HUDEP-2 (cell line): ENCODE results near the gene SPOCK1.
"Not testable (repeated sequence)": the region's sequence is repeated elsewhere in the genome, so short reads cannot be mapped to it uniquely, and the experiment has no call there.

ENCODE experiments used
- DNase-seq, 76 experiments: peaks; one replicate each; lab custom pipeline; 2025; ENCODE audit not compliant: unreplicated experiment in 76 of 76; lab: John Stamatoyannopoulos, UW

SPOCK1 gene

GRCh38 chr5:137273511-137273910 is 225.6 kb downstream of the SPOCK1 start:
- DNase-seq = no peak

- no peak for DNase-seq
Observed at GRCh38 chr5:137272831-137273230, 226.3 kb downstream of the SPOCK1 start.

GRCh38 chr5:137269946-137270345 is 229.2 kb downstream of the SPOCK1 start:
- DNase-seq = no peak

DNA sequence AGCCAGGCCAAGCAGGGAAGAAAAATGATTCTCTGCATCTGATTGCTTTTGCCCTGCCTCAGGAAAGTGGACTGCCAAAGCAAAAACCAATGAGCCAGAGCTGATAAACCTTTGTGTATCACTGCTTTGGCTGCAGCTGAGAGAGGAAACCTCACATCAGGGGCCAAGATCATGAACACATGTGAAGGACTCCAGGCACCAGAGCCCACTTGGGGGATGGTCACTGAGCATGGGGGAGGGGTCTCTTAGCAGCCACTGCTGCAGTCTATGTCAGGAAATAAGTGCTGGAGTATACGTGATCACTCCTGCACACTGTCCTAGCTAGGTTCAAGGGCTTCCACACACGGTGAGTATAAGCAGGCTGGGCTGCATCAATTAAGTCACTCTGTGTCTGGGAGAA is 229.9 kb downstream of the SPOCK1 start:
- no peak for DNase-seq

GRCh38 chr5:137268646-137269045 is 230.5 kb downstream of the SPOCK1 start:
- DNase-seq = no peak

GRCh38 chr5:137266186-137266585 is 232.9 kb downstream of the SPOCK1 start:
- no peak for DNase-seq

- no peak for DNase-seq
Observed at GRCh38 chr5:137265457-137265856, 233.7 kb downstream of the SPOCK1 start.

GRCh38 chr5:137264573-137264972 is 234.6 kb downstream of the SPOCK1 start:
- no peak for DNase-seq

DNA sequence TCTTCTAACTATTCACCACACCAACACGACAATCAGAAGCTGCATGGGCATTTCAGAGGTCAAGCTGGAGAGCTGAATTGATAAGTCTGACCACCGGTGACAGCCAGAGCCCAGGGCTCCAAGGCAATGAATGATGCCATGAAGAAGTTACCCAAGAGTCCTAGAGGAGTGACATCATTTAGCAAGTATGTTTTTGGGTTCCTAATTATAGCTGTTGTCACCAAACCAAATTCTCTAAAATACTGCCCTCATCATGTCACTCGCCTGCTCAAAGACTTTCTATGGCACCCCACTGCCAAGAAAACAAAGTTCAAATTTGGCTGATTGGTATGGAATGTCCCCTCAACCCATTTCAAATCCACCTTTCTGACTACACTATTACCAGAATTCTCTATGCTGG is 235.1 kb downstream of the SPOCK1 start:
- DNase-seq = no peak

- DNase-seq = no peak
Observed at GRCh38 chr5:137263371-137264005, 235.6 kb downstream of the SPOCK1 start.

GRCh38 chr5:137262818-137263217 is 236.3 kb downstream of the SPOCK1 start:
- DNase-seq = no peak

DNA sequence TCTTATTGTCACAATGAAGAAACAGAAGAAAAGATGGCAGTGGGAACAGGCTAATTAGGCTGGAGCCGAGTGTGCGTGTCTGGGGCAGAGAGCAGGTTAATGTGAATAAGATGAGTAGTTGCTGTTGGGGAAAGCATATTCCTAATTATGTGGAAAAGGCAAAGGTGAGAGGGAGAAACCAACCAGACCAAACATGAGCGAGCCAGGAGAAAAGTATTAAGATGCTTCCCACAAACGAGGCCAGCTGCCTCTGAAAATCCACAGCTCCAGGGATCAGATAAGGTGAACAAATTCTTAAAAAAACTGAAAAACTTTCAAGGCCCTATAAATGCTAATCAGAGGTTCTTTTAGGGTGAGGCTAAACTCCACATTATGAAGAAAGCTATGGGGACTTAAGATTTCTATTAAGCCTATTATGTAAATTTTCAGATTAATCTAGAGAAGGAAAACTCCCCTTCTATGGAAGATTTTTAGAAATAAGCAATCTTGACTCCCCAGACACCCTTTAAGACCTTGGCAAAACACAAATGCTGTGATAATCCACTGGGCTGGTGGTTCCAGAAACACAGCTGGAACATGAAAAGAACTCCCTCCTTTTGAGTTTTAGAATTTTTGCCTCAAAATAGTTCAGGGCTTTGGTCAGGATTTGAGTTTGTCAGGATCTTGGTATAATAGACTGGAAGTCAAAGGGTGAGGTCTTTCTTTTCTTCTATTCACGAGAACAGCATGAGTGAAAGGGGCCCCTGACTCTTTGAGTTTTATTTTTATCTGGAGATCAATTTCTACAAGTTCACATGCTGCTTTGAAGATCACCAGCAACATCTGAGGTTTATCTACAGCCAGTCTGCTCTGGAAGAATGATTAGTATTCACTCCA is 238.1 kb downstream of the SPOCK1 start:
- no peak for DNase-seq

- not testable (repeated sequence) for DNase-seq
Observed at GRCh38 chr5:137259115-137259514, 240.0 kb downstream of the SPOCK1 start.

DNA sequence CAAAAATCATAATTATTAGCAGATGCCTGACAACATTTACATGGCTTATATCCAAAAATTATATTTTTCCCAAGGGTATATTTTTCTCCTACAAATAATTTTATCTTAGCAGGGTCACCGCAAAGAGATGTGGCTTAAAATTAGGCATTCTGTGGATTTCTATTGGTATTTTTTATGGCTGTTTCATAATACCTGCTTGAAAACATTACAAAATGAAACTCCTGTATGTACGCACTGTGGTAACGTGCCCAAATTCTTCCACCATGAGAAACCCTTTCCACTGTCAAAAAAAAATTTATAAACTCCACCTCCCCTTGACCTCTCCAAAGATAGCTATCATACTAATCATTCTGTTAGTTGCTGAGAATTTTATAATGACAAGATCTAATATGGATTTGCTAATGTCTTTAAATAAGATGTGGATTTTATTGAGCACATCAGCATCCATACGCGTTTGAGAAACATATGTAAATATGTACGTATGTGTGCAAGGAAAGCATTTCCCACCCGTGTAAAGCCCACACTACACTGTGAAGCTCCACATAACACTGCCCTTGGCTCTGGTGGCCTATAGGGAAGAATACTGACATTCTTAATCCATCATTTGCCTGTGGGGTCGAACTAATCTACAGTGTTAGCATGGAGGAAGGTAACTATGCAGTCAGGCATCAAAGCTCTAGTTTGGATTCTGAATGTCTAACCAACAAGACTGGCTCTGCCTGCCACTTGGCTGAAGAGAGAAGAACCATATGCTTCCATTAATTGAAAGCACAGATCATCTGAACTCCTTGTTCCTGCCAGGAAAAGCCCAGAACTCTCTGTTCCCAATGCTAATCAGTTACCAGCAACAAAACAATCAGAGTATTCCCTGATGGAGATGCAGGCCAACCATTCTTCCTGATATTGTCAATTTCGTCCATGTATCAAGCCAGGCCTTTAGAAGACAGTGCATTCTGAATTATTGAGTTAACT is 244.7 kb downstream of the SPOCK1 start:
- DNase-seq = no peak

GRCh38 chr5:137252512-137252911 is 246.6 kb downstream of the SPOCK1 start:
- no peak for DNase-seq

GRCh38 chr5:137250421-137250820 is 248.7 kb downstream of the SPOCK1 start:
- no peak for DNase-seq

- no peak for DNase-seq
Observed at GRCh38 chr5:137248527-137248926, 250.6 kb downstream of the SPOCK1 start.

DNA sequence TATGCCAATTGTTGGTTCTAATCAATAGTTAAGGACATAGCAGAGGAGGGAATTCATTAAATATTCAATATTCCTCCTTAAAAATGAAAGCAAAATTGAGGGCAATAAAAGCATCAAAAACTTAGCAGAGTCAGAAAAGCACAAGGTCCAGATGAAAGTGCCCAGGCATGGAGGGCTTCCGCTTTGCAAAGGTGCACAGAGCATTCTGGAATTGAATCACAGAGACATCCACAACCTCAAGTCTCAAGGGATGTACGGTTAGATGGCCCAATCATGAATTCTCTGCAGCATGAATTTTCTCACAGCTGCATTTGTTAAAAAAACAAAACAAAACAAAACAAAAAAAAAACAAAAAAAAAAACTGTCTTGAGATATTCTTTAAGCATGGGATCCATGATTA is 253.7 kb downstream of the SPOCK1 start:
- no peak for DNase-seq

GRCh38 chr5:137240285-137240684 is 258.8 kb downstream of the SPOCK1 start:
- DNase-seq = no peak

GRCh38 chr5:137236849-137237507 is 262.1 kb downstream of the SPOCK1 start:
- DNase-seq = no peak
